ENCODE measurements around the gene ZNF683.

The ZNF683 gene

DNA sequence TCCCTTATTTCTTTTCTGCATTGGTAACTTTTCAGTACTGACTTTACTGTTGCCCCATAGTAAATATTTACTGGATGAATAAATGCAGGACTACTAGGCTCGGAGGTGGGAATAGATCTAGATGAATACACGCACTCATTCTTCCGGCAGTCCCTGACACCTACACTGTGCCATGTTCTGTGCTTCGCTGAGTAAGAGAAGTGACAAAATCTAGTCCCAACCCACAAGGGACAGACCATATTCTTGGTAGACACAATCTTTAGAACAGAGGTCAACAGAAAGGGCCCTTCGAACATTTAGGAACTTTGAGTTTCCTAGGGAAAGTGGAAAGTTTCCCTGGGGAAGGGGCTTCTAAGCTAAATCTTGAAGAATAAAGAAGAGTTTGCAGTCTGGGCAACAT, 58.0 kb downstream of the ZNF683 start:
- TF ChIP-seq EGR1 (IDR thresholded peaks at IDR 0.05) = no peak
- no peak for TF ChIP-seq FOXM1 (IDR thresholded peaks at IDR 0.05; ENCODE audit: borderline replicate concordance, low read depth)
- no peak for TF ChIP-seq USF1 (IDR thresholded peaks at IDR 0.05)
- TF ChIP-seq TCF12 (IDR thresholded peaks at IDR 0.05; ENCODE audit: low read depth) = no peak
- no peak for TF ChIP-seq MAX (IDR thresholded peaks at IDR 0.05)
- TF ChIP-seq NFIC (IDR thresholded peaks at IDR 0.05) = no peak
- no peak for TF ChIP-seq TEAD4 (IDR thresholded peaks at IDR 0.05)
- TF ChIP-seq CEBPB (IDR thresholded peaks at IDR 0.05) = no peak
- TF ChIP-seq YY1 (IDR thresholded peaks at IDR 0.05; ENCODE audit: low read depth) = no peak
- TF ChIP-seq RAD21 (IDR thresholded peaks at IDR 0.05; ENCODE audit: low read depth) = no peak
- no peak for TF ChIP-seq TAF1 (IDR thresholded peaks at IDR 0.05; ENCODE audit: low read depth)

Measured in Ishikawa (cell line).